Liver (tissue), 9 donors: ENCODE results near the gene CENPF. TPM values are rescaled to one million over a fixed set of nuclear protein-coding genes. Genes with fewer than 3 reads are reported as not detected.
"Not testable (repeated sequence)": the region's sequence is repeated elsewhere in the genome, so short reads cannot be mapped to it uniquely, and the experiment has no call there.

ENCODE experiments used
- DNase-seq: peaks from one replicate; pipeline ENCODE4 v3.0.0-alpha.2; 2017; ENCODE audit warnings: low spot score
- H3K27ac ChIP-seq, 2 donors: one replicate each; pipeline ENCODE4 v1.7.0; 2013; ENCODE audit warnings: inconsistent platforms in 2 of 2, low read length in 2 of 2, control low read depth in 1 of 2, low read depth in 1 of 2, mild to moderate bottlenecking in 1 of 2
- H3K27me3 ChIP-seq, 4 donors: one replicate each; pipeline versions ENCODE4 v1.6.1 to v1.7.0; 2013; ENCODE audit warnings: low read length in 3 of 4, inconsistent platforms in 1 of 4, mild to moderate bottlenecking in 1 of 4, moderate library complexity in 1 of 4; ENCODE audit not compliant: control insufficient read depth in 4 of 4, insufficient read depth in 4 of 4
- H3K36me3 ChIP-seq, 4 donors: one replicate each; pipeline versions ENCODE4 v1.6.1 to v1.7.0; 2013; ENCODE audit warnings: low read length in 3 of 4, mild to moderate bottlenecking in 3 of 4, low read depth in 1 of 4, moderate library complexity in 1 of 4; ENCODE audit not compliant: control insufficient read depth in 4 of 4, insufficient read depth in 3 of 4
- H3K4me1 ChIP-seq, 4 donors: one replicate each; pipeline versions ENCODE4 v1.6.1 to v1.7.0; 2013; ENCODE audit warnings: low read length in 3 of 4, mild to moderate bottlenecking in 3 of 4, moderate library complexity in 1 of 4; ENCODE audit not compliant: control insufficient read depth in 4 of 4, insufficient read depth in 4 of 4
- H3K4me3 ChIP-seq, 3 donors: one replicate each; pipeline versions ENCODE4 v1.6.1 to v1.7.0; 2013; ENCODE audit warnings: low read length in 3 of 3, control low read depth in 1 of 3, low read depth in 1 of 3, mild to moderate bottlenecking in 1 of 3
- H3K9ac ChIP-seq, 2 donors: one replicate each; pipeline ENCODE4 v1.7.0; 2013; ENCODE audit warnings: low read length in 2 of 2, mild to moderate bottlenecking in 2 of 2, moderate library complexity in 2 of 2, control low read depth in 1 of 2, low read depth in 1 of 2
- H3K9me3 ChIP-seq, 4 donors: one replicate each; pipeline versions ENCODE4 v1.6.1 to v1.7.0; 2013; ENCODE audit warnings: low read length in 3 of 4; ENCODE audit not compliant: control insufficient read depth in 4 of 4
- EGR1 ChIP-seq, 2 donors: IDR thresholded peaks; 2 replicates each; pipeline ENCODE4 v1.6.1; 2016 to 2018; ENCODE audit warnings: antibody characterized with exemption in 2 of 2, low read depth in 2 of 2
- FOXA1 ChIP-seq: IDR thresholded peaks from 2 replicates; pipeline ENCODE4 v1.6.1; 2016; ENCODE audit warnings: antibody characterized with exemption
- FOXA2 ChIP-seq: IDR thresholded peaks from 2 replicates; pipeline ENCODE4 v1.6.1; 2016; ENCODE audit warnings: antibody characterized with exemption
- HNF4A ChIP-seq, 2 donors: conservative IDR thresholded peaks; 2 replicates each; pipeline ENCODE4 v1.6.1; 2016; ENCODE audit warnings: antibody characterized with exemption in 2 of 2, mild to moderate bottlenecking in 2 of 2
- JUND ChIP-seq, 2 donors: IDR thresholded peaks; 2 replicates each; pipeline ENCODE4 v1.6.1; 2016; ENCODE audit warnings: antibody characterized with exemption in 2 of 2
- NR2F2 ChIP-seq: IDR thresholded peaks from 2 replicates; pipeline ENCODE4 v1.6.1; 2016; ENCODE audit warnings: antibody characterized with exemption
- SP1 ChIP-seq: IDR thresholded peaks from 2 replicates; pipeline ENCODE4 v1.6.1; 2018; ENCODE audit warnings: antibody characterized with exemption, mild to moderate bottlenecking
- YY1 ChIP-seq: IDR thresholded peaks from 2 replicates; pipeline ENCODE4 v1.6.1; 2016; ENCODE audit warnings: antibody characterized with exemption, mild to moderate bottlenecking
- WGBS: extraction: QIAGEN DNeasy Blood & Tissue Kit; methylation state at CpG from one replicate; pipeline ENCODE4 v1.1.7; 2013; 5-methylcytosine and 5-hydroxymethylcytosine counted together
- polyA plus RNA-seq, 2 donors: library from polyadenylated mRNA; stranded (reverse) in 1 of 2; unstranded in 1 of 2; fragments of 200-250 nt in 1 of 2; fragments of >200 nt in 1 of 2; fragmentation: Nextera tagmentation in 1 of 2; extraction: Ambion mirVana in 1 of 2; gene quantifications; one replicate each; pipeline versions ENCODE4 v1.2.1 to v1.2.3, GENCODE V29; 2013 to 2015
- total RNA-seq, 2 donors: library from RNA; depleted of rRNA; stranded (reverse); fragments of >200 nt; gene quantifications; one replicate each; pipeline ENCODE4 v1.2.3, GENCODE V29; 2014
- TF ChIP-seq, protein P1 (sequence below): IDR thresholded peaks from 2 replicates; pipeline ENCODE4 v1.6.1; 2016; ENCODE audit warnings: antibody characterized with exemption, mild to moderate bottlenecking
- TF ChIP-seq, protein P2 (sequence below): IDR thresholded peaks from 2 replicates; pipeline ENCODE4 v1.6.1; 2016; ENCODE audit warnings: antibody characterized with exemption
- donor health status: healthy.
- donor health status: healthy.
- donor health status: healthy.
- donor health status: healthy.
- donor health status: healthy.

Gene CENPF
- total and polyA plus RNA-seq, 4 donors = 0.08 to 47.3 (median 1.5) TPM

DNA sequence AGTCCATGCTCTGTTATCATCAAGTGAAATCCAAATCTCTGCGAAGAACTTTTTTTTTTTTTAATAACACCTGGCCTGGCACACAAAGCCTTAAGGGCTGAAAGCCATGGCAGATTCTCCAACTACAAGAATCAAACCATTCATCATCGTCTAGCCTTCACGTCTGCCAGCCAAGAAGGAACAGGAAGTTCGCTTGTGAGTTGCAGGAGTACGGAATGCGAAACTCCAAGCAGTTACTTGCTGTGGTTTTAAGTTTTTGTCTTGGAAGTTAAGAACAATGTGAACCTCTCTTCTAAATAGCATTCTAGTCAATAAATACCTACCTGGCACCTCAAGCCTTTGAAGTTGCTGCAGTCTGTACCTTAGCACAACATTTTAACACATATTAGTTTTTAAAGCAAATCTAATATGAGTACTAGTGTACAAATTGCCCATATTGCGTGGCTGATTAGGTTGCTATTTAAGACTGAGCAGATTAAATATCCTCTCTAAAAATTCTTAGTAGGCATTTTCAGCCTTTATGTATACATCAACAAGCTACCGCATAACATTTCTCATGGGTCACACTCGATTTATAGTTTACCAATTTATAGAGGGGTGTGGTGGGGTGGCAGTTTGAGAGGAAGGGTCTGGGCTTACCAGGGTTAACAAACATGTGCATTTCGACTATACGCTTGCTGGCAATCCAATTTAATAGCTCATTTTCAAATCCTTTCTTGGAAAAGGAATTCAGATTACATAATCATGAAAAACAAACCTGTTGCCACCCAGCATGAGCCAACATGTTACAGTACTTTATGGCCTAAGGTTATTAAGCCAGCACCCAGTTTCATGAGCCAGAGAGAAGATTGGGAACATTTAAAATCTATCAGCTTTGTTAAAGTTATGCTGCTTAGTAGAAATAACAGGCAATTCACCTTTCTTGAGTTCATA is 29.3 kb upstream of the CENPF start:
- no peak for DNase-seq
- Histone ChIP-seq H3K9me3 (peaks cover 0 to 13% (median 6%) of the 10 kb centered on the region in 4 donors), H3K4me3 (no peak overlapping the region), H3K27me3 (no peaks in the 10 kb centered on the region), H3K27ac (no peak overlapping the region), H3K36me3 (no peaks in the 10 kb centered on the region), H3K4me1 (no peaks in the 10 kb centered on the region), H3K9ac (no peak overlapping the region)
- TF ChIP-seq, protein P1, sequence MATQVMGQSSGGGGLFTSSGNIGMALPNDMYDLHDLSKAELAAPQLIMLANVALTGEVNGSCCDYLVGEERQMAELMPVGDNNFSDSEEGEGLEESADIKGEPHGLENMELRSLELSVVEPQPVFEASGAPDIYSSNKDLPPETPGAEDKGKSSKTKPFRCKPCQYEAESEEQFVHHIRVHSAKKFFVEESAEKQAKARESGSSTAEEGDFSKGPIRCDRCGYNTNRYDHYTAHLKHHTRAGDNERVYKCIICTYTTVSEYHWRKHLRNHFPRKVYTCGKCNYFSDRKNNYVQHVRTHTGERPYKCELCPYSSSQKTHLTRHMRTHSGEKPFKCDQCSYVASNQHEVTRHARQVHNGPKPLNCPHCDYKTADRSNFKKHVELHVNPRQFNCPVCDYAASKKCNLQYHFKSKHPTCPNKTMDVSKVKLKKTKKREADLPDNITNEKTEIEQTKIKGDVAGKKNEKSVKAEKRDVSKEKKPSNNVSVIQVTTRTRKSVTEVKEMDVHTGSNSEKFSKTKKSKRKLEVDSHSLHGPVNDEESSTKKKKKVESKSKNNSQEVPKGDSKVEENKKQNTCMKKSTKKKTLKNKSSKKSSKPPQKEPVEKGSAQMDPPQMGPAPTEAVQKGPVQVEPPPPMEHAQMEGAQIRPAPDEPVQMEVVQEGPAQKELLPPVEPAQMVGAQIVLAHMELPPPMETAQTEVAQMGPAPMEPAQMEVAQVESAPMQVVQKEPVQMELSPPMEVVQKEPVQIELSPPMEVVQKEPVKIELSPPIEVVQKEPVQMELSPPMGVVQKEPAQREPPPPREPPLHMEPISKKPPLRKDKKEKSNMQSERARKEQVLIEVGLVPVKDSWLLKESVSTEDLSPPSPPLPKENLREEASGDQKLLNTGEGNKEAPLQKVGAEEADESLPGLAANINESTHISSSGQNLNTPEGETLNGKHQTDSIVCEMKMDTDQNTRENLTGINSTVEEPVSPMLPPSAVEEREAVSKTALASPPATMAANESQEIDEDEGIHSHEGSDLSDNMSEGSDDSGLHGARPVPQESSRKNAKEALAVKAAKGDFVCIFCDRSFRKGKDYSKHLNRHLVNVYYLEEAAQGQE = no peak
- TF ChIP-seq HNF4A (conservative IDR thresholded peaks at IDR 0.05) = no peak
- no peak for TF ChIP-seq SP1
- TF ChIP-seq FOXA2 = no peak
- 77% methylated on average over 11 of the region's 11 CpGs for WGBS

DNA sequence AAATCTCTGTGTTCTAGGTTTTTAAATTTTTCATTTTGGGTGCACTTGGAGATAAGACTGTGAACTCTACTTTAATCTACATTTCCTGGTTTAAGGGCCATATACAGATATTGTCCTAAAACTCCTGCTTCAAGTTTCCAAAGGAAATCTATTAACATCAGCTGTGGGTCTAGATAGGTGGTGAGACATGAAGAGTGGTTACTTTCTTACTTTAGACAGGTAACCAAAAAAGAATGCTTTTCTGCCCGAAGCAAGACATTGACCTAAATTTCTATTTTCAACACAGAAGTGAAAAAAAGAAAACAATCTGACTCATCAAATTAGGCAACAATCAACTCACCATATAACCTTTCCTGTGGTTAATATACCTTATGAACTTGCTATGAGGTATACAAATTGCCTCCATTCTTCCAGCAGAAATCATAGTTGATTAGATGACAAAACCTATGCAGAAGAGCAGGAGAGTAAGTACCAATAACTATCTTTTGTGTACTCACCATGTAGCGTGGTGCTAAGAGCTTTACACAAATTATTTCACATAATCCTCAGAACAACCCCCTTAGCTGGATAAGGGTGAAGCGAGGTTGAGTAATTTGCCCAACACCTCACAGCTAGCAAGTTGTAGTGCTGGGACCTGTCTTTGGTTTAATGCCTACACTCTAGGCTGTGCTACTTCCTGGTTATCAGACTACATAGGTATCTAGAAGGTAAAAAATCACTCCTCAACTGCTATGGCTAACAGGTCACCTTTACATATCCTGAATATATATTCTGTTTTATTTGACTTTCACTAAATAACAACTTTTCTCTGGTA is 28.2 kb upstream of the CENPF start:
- Histone ChIP-seq H3K27me3 (no peaks in the 10 kb centered on the region), H3K36me3 (no peaks in the 10 kb centered on the region), H3K9me3 (peaks cover 0 to 13% (median 6%) of the 10 kb centered on the region in 4 donors), H3K4me1 (no peaks in the 10 kb centered on the region), H3K9ac (no peak overlapping the region), H3K27ac (no peak overlapping the region), H3K4me3 (no peak overlapping the region)
- TF ChIP-seq FOXA1 (no peak), YY1 (no peak), EGR1 (IDR thresholded peaks at IDR 0.05; ENCODE audit: low read depth in 2 of 2) (no peak), JUND (IDR thresholded peaks at IDR 0.05) (no peak), NR2F2 (no peak), HNF4A (conservative IDR thresholded peaks at IDR 0.05) (no peak)
- TF ChIP-seq, protein P2, sequence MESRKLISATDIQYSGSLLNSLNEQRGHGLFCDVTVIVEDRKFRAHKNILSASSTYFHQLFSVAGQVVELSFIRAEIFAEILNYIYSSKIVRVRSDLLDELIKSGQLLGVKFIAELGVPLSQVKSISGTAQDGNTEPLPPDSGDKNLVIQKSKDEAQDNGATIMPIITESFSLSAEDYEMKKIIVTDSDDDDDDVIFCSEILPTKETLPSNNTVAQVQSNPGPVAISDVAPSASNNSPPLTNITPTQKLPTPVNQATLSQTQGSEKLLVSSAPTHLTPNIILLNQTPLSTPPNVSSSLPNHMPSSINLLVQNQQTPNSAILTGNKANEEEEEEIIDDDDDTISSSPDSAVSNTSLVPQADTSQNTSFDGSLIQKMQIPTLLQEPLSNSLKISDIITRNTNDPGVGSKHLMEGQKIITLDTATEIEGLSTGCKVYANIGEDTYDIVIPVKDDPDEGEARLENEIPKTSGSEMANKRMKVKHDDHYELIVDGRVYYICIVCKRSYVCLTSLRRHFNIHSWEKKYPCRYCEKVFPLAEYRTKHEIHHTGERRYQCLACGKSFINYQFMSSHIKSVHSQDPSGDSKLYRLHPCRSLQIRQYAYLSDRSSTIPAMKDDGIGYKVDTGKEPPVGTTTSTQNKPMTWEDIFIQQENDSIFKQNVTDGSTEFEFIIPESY = no peak
- no peak for DNase-seq
- WGBS = 88% methylated on average over 3 of the region's 3 CpGs

DNA sequence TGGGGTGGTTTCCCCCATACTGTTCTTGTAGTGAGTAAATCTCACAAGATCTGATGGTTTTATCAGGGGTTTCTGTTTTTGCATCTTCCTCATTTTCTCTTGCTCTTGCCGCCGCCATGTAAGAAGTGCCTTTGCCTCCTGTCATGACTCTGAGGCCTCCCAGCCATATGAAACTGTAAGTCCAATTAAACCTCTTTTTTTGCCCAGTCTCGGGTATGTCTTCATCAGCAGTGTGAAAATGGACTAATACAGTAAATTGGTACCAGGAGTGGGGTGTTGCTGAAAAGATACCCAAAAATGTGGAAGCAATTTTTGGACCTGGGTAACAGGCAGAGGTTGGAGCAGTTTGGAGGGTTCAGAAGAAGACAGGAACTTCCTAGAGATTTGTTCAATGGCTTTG is 26.9 kb upstream of the CENPF start:
- DNase-seq, H3K27me3 ChIP-seq, H3K4me1 ChIP-seq, H3K9ac ChIP-seq, H3K4me3 ChIP-seq, H3K27ac ChIP-seq, H3K36me3 ChIP-seq: not testable (repeated sequence)
- peaks cover 0 to 13% (median 6%) of the 10 kb centered on the region in 4 donors for H3K9me3 ChIP-seq
- WGBS = 77% methylated on average over 3 of the region's 3 CpGs
